ENCODE results near the gene C10orf71. TPM values are rescaled to one million over a fixed set of nuclear protein-coding genes. Genes with fewer than 3 reads are reported as not detected.

The C10orf71 gene
- not detected in 2 replicates for total RNA-seq

DNA sequence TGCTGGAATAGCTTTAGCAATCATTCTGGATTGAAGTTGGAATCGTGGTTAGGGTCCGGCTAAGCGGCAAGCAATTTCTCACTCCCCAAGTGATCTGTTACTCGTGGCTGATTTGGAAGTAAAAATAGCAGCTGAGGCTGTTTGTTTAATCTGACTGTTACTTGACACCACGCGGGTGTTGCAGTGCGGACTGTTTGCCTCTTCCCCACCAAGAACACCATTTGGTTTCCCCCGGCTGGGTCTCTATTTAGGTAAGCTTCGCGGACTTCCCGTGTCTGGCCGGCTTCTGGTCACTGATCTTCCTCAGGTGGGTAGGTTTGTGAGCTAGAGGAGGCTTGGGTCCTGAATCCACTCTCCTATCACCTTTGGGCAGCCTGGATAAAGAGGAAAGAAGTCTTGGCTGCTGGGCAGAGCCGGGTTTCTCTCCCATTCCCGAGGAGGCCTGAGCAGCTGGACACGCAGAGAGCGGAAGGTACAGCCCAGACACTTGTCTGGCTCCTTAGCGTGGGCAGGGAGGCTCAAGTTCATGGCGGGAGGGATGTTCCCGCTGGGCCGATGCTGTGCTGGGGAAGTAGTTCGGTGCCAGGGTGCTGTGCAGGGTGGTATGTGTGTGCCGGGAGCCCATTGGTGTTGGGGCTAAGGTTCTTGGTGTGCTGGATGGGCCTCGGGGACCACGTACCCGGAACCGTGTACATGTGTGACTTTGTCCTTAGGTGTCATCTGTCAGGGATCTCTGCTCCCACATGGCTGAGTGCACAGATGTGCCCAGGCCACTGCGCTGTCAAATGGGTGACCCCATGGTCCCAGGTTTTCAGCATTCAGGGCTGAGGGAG, at the start of gene C10orf71:
Gene C10orf71, plus strand, starts transcription at position 188 of the 833 bp plus-strand sequence. CDS start 23,376 bp downstream, outside the sequence.

Other genes with a start within 250 kb of the C10orf71 start
- gene VSTM4, start 183.6 kb upstream of the C10orf71 start, total RNA-seq: 1.1 and 1.6 TPM in 2 replicates
- not detected in 2 replicates for gene FAM170B, start 165.1 kb upstream of the C10orf71 start, total RNA-seq
- gene TMEM273, start 110.8 kb upstream of the C10orf71 start, total RNA-seq: not detected in 2 replicates
- not detected in 2 replicates for gene DRGX, start 96.9 kb downstream of the C10orf71 start, total RNA-seq
- 3.7 and 4.6 TPM in 2 replicates for gene ERCC6, start 240.0 kb downstream of the C10orf71 start, total RNA-seq

Measured in mesangial cell (primary cell).